ENCODE data around the gene CDC45.

DNA sequence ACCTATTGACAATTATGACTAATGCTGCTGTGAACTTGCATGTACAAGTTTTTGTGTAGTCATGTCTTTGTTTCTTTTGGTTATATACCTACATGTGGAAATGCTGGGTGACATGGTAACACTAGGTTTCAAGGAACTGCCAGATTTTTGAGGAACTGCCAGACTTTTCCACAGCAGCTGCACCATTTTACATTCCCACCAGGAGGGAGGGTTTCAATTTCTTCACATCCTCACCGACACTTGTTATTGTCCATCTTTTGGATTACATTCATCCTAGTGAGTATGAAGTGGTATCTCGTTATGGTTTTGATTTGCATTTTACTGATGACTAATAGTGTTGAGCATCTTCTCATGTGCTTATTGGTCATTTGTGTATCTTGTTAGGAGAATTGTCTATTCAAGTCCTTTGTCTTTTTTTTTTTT lies 31.2 kb downstream of the CDC45 start:
- no peak for TF ChIP-seq EZH2 (IDR thresholded peaks at IDR 0.05; ENCODE audit: borderline replicate concordance, low read length)
- TF ChIP-seq, protein P1, sequence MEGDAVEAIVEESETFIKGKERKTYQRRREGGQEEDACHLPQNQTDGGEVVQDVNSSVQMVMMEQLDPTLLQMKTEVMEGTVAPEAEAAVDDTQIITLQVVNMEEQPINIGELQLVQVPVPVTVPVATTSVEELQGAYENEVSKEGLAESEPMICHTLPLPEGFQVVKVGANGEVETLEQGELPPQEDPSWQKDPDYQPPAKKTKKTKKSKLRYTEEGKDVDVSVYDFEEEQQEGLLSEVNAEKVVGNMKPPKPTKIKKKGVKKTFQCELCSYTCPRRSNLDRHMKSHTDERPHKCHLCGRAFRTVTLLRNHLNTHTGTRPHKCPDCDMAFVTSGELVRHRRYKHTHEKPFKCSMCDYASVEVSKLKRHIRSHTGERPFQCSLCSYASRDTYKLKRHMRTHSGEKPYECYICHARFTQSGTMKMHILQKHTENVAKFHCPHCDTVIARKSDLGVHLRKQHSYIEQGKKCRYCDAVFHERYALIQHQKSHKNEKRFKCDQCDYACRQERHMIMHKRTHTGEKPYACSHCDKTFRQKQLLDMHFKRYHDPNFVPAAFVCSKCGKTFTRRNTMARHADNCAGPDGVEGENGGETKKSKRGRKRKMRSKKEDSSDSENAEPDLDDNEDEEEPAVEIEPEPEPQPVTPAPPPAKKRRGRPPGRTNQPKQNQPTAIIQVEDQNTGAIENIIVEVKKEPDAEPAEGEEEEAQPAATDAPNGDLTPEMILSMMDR (conservative IDR thresholded peaks at IDR 0.05 in 1 of 2, IDR thresholded peaks at IDR 0.05 in 1 of 2; ENCODE audit: extremely low read depth in 1 of 2, insufficient read depth in 1 of 2, low read depth in 1 of 2, low read length in 2 of 2), result peak in 1 of 2 donors; percentile 12
